ENCODE measurements around the gene C19orf73.
"Not testable (repeated sequence)": the region's sequence is repeated elsewhere in the genome, so short reads cannot be mapped to it uniquely, and the experiment has no call there.

The C19orf73 gene

GRCh38 chr19:49148044-49148682, 29.2 kb upstream of the C19orf73 start:
- H3K27ac ChIP-seq: peak overlapping the region in 1 of 2 donors; percentile 94
- DNase-seq (ENCODE audit: low spot score): no peak
- peak overlapping the region; percentile 92 for H3K4me3 ChIP-seq
- no peak for TF ChIP-seq CTCF (IDR thresholded peaks at IDR 0.05)

- Histone ChIP-seq H3K4me3 (peak overlapping the region; percentile 67), H3K27ac (peak overlapping the region in 1 of 2 donors; percentile 78)
- not testable (repeated sequence) for DNase-seq (ENCODE audit: low spot score)
These were observed 27.4 kb upstream of the C19orf73 start for GRCh38 chr19:49146408-49146770.

DNA sequence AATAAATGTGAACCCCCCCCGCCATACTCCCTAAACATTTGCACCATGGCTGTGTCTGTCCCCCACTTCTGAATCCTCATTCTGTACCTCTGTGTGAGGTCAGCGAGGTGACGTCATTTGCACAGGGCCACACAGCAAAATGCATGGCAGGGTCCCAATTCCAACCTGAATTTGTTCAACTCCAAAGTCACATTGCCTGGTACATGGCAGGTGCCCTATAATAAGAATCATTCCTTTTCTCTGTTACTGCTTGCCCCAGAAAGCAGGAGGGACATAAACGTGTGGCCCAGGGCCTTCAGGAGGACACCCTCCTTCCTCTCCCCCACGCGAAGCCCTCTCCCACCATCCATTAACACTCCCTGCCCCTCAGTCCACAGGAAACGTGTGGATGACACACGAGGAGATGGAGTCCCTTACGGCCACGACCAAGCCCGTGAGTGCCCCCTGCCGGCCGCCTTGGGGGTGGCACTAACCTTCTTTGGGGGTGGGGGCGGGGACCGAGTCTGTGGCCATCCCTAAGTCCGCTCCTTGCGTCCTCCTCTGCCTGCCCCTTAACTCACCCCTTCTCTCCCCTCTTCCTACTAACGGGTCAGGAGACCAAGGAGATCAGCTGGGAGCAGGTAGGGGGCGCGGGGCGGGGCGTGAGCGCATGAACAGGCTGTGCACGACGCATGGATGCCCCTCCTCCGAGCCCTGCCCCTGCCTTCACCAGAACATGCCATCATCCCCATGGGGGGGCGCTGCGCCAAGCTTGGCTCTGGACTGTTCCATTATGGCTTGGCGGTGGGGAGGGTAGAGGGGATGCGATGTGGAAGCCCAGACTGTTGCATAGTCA, 26.8 kb upstream of the C19orf73 start:
- peak overlapping the region; percentile 67 for H3K4me3 ChIP-seq

DNA sequence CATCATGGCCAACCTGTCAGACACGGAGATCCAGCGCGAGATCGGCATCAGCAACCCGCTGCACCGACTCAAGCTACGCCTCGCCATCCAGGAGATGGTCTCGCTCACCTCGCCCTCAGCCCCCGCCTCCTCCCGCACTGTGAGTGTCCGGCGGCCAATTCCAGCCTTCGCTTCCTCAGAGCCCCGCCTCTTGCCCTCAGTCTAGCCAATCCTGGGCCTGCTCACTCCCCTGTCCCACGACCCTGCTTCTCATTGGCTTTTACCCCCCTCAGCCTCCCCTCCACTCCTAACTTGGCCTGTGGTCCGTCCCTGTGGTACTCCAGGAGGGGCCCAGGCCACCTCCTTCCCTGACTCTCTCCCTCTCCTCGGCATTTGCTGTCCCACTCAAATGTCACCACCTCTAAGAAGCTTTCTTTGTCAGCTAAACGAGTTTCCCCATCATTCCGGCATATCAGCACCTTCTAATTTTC, 24.0 kb upstream of the C19orf73 start:
- no peak for TF ChIP-seq CTCF (IDR thresholded peaks at IDR 0.05)
- no peak overlapping the region for H3K27ac ChIP-seq
- peak; percentile 92 for DNase-seq (ENCODE audit: low spot score)
- peak overlapping the region; percentile 77 for H3K4me3 ChIP-seq

More for the DNA sequence above, 26.8 kb upstream of the C19orf73 start:
- DNase-seq (ENCODE audit: low spot score): no peak
- peak overlapping the region in 1 of 2 donors; percentile 78 for H3K27ac ChIP-seq
- TF ChIP-seq CTCF (IDR thresholded peaks at IDR 0.05): peak; percentile 92

- Histone ChIP-seq H3K27ac (no peak overlapping the region), H3K4me3 (no peak overlapping the region)
- no peak for TF ChIP-seq CTCF (IDR thresholded peaks at IDR 0.05)
- no peak for DNase-seq (ENCODE audit: low spot score)
These were observed 22.4 kb upstream of the C19orf73 start for GRCh38 chr19:49141352-49141751.

DNA sequence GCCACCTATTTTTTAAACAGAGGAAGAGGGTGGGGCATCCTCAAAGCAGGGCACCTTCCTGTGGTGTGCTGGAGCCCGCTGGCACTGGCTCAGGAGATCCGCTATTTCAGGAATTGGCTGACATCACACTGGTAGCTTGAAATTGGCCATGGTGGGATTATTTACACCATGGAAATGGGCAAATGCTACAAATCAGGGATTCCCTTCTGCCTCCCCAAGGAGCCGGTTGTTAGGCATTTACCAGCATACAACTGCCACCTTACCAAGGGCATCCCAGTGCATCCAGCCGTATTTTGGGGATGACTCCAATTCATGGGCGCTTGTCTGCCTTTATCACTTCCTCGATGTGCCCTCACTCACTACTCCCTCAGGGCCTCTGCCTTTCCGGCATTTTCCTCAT, 22.0 kb upstream of the C19orf73 start:
- Histone ChIP-seq H3K4me3 (no peak overlapping the region), H3K27ac (no peak overlapping the region)
- no peak for TF ChIP-seq CTCF (IDR thresholded peaks at IDR 0.05)
- no peak for DNase-seq (ENCODE audit: low spot score)

GRCh38 chr19:49136771-49137171, 17.8 kb upstream of the C19orf73 start:
- TF ChIP-seq CTCF (IDR thresholded peaks at IDR 0.05): no peak
- Histone ChIP-seq H3K4me3 (no peak overlapping the region), H3K27ac (peak overlapping the region in 1 of 2 donors; percentile 64)
- no peak for DNase-seq (ENCODE audit: low spot score)

All from coronary artery (tissue), 2 donors.